Endothelial cell of umbilical vein (primary cell): Measurements from ENCODE around the gene TNS1. TPM values are rescaled to one million over a fixed set of nuclear protein-coding genes. Genes with fewer than 3 reads are reported as not detected.

Source experiments
- BruUV-seq: library from RNA; stranded (reverse); fragments of 400-500 nt; replicated peaks from 2 replicates; lab custom pipeline; 2021; lab: Mats Ljungman, UMichigan
- CTCF ChIA-PET: fragments of 300-600, 350-600 bp; sonication (Branson Sonifier 250); formaldehyde crosslinking; loops from one replicate; lab custom pipeline; 2021; ENCODE audit warnings: antibody characterized with exemption, inconsistent platforms; lab: Charles Lee
- POLR2A ChIA-PET: fragments of 300-600, 350-600 bp; sonication (Branson Sonifier 250); formaldehyde crosslinking; loops from one replicate; lab custom pipeline; 2021; ENCODE audit warnings: antibody characterized with exemption, inconsistent platforms; lab: Charles Lee
- DNase-seq: peaks from one replicate; pipeline ENCODE4 v3.0.0-alpha.2; 2011; ENCODE audit warnings: low read depth, low spot score
- FAIRE-seq: peaks from 2 replicates; lab custom pipeline; 2011; peaks lifted over from hg19 to GRCh38; lab: Jason Lieb, UNC
- H2AFZ ChIP-seq: 2 replicates; pipeline ENCODE4 v1.6.0; 2012; ENCODE audit warnings: low read depth, low read length, control low read depth, inconsistent platforms
- H3K27ac ChIP-seq: 2 replicates; pipeline ENCODE4 v1.5.1; 2011; ENCODE audit warnings: low read depth, mild to moderate bottlenecking, control low read depth, low read length, moderate library complexity; ENCODE audit not compliant: insufficient read depth
- H3K27me3 ChIP-seq, 2 experiments: 2 replicates each; pipeline versions ENCODE4 v1.6.0 to v1.6.1; 2011; ENCODE audit warnings: low read length in 2 of 2, mixed read lengths in 1 of 2; ENCODE audit not compliant: control insufficient read depth in 2 of 2, insufficient read depth in 2 of 2
- H3K36me3 ChIP-seq, 2 experiments: 2 replicates in 1 of 2; 3 replicates in 1 of 2; pipeline ENCODE4 v1.5.1; 2011; ENCODE audit warnings: low read length in 2 of 2, mild to moderate bottlenecking in 1 of 2, moderate library complexity in 1 of 2; ENCODE audit not compliant: control insufficient read depth in 2 of 2, insufficient read depth in 2 of 2; ENCODE audit errors: extremely low read depth in 1 of 2
- H3K4me1 ChIP-seq: 3 replicates; pipeline ENCODE4 v1.5.1; 2011; ENCODE audit warnings: mild to moderate bottlenecking, low read length; ENCODE audit not compliant: control insufficient read depth, insufficient read depth; ENCODE audit errors: extremely low read depth
- H3K4me2 ChIP-seq: 2 replicates; pipeline ENCODE4 v1.6.1; 2011; ENCODE audit warnings: low read length, control low read depth, mixed read lengths; ENCODE audit not compliant: insufficient read depth
- H3K4me3 ChIP-seq, 3 experiments: fragments of 200-600 bp in 1 of 3; sonication (generic), shearing (Covaris generic) in 1 of 3; replicated peaks in 1 of 3; 2 replicates each; pipeline ENCODE4 v1.5.1; 2011 to 2016; ENCODE audit warnings: control low read depth in 3 of 3, low read length in 3 of 3, mild to moderate bottlenecking in 2 of 3, inconsistent platforms in 1 of 3, low read depth in 1 of 3, moderate library complexity in 1 of 3; ENCODE audit not compliant: insufficient read depth in 1 of 3
- H3K79me2 ChIP-seq: 2 replicates; pipeline ENCODE4 v1.6.0; 2012; ENCODE audit warnings: low read length, inconsistent platforms; ENCODE audit not compliant: control insufficient read depth, insufficient read depth
- H3K9ac ChIP-seq: replicated peaks from 2 replicates; pipeline ENCODE3; 2011; ENCODE audit warnings: low read length, control low read depth; ENCODE audit not compliant: insufficient read depth; ENCODE audit errors: extremely low read depth
- H3K9me1 ChIP-seq: replicated peaks from 3 replicates; pipeline ENCODE4 v1.6.0; 2011; ENCODE audit warnings: mild to moderate bottlenecking, low read length; ENCODE audit not compliant: control insufficient read depth, insufficient read depth; ENCODE audit errors: extremely low read depth
- H3K9me3 ChIP-seq: replicated peaks from 2 replicates; pipeline ENCODE4 v1.5.1; 2012; ENCODE audit warnings: low read length, inconsistent platforms; ENCODE audit not compliant: control insufficient read depth, insufficient read depth
- H4K20me1 ChIP-seq: replicated peaks from 2 replicates; pipeline ENCODE3; 2011; ENCODE audit warnings: mild to moderate bottlenecking, low read length; ENCODE audit not compliant: control insufficient read depth, insufficient read depth; ENCODE audit errors: extremely low read depth
- CTCF ChIP-seq, 2 donors: IDR thresholded peaks; 1 replicate in 1 of 2; 2 replicates in 1 of 2; pipeline ENCODE4 v1.5.1; 2011; ENCODE audit warnings: low read length in 2 of 2, mild to moderate bottlenecking in 2 of 2, moderate library complexity in 2 of 2, control low read depth in 1 of 2, inconsistent platforms in 1 of 2, low read depth in 1 of 2; ENCODE audit not compliant: insufficient read depth in 1 of 2; ENCODE audit errors: extremely low read depth in 1 of 2
- EZH2 ChIP-seq: IDR thresholded peaks from 2 replicates; pipeline ENCODE4 v1.6.1; 2012; ENCODE audit warnings: borderline replicate concordance, low read depth, mild to moderate bottlenecking, moderate library complexity, low read length, inconsistent platforms; ENCODE audit not compliant: severe bottlenecking
- FOS ChIP-seq: IDR thresholded peaks from 2 replicates; pipeline ENCODE4 v1.6.1; 2011; ENCODE audit warnings: mild to moderate bottlenecking, low read length, moderate library complexity, borderline replicate concordance; ENCODE audit not compliant: insufficient read depth
- GATA2 ChIP-seq: IDR thresholded peaks from 2 replicates; pipeline ENCODE4 v1.7.0; 2011; ENCODE audit warnings: low read depth, mild to moderate bottlenecking, moderate library complexity, mixed read lengths, low read length; ENCODE audit not compliant: insufficient read length, insufficient read depth
- JUN ChIP-seq: IDR thresholded peaks from 2 replicates; pipeline ENCODE4 v1.6.1; 2011; ENCODE audit warnings: borderline replicate concordance, low read depth; ENCODE audit not compliant: insufficient read length, insufficient read depth
- MAX ChIP-seq: IDR thresholded peaks from 2 replicates; pipeline ENCODE4 v1.6.1; 2011; ENCODE audit not compliant: insufficient read depth, insufficient read length
- MYC ChIP-seq: IDR thresholded peaks from one replicate; pipeline ENCODE4 v1.6.1; 2011; ENCODE audit warnings: mild to moderate bottlenecking, low read depth, low read length
- POLR2A ChIP-seq: IDR thresholded peaks from 2 replicates; pipeline ENCODE4 v1.6.1; 2012; ENCODE audit warnings: low read depth, mild to moderate bottlenecking, control low read depth, low read length
- POLR2AphosphoS5 ChIP-seq: IDR thresholded peaks from 2 replicates; pipeline ENCODE4 v1.6.1; 2012; ENCODE audit warnings: low read depth, mild to moderate bottlenecking, control low read depth, low read length, moderate library complexity; ENCODE audit not compliant: insufficient read depth
- dilution Hi-C: fragments of 300-500 bp; cut with MboI; formaldehyde crosslinking; loops from one replicate; pipeline ENCODE4 v1.15.0; 2019; ENCODE audit warnings: low sequenced_read_pairs; ENCODE audit not compliant: extremely low pct_ligation_motif_present
- intact Hi-C: fragments of 100-400 bp; cut with micrococcal nuclease; formaldehyde crosslinking; loops from one replicate; pipeline ENCODE4 v1.10.0; 2022
- polyA plus RNA-seq, 4 experiments: library from polyadenylated mRNA; depleted of rRNA in 3 of 4; stranded (reverse) in 3 of 4; unstranded in 1 of 4; fragments of >200 nt; gene quantifications; 2 replicates each; pipeline versions ENCODE4 v1.2.1 to v1.2.3, GENCODE V29; 2011 to 2012; ENCODE audit warnings: missing spikeins in 1 of 4
- total RNA-seq: library from RNA; stranded (reverse); gene quantifications from 2 replicates; pipeline ENCODE4 v1.2.3, GENCODE V29; 2021

Gene TNS1
- total and polyA plus RNA-seq, 2 donors (not counting 3 experiments of a cell fraction or from before 2014, with no cell fraction given): 11.0 to 52.1 TPM

- CTCF ChIA-PET: interaction anchor here (1.0 to 3.4 kb wide), 4 partner anchors 17 to 230 kb away, joined by 3 to 13 read pairs (median 8); no protein-coding TSS in a partner anchor
Observed at GRCh38 chr2:218015586-218016521, 13.1 kb upstream of the TNS1 start.

More at GRCh38 chr2:218015586-218016521, 13.1 kb upstream of the TNS1 start:
- dilution Hi-C loops: no loop called here
- intact Hi-C loops: no loop called here
- Histone ChIP-seq H3K4me1 (peaks cover 7% of the 10 kb centered on the region), H2AFZ (no peak overlapping the region), H3K79me2 (no peaks in the 10 kb centered on the region), H3K4me3 (no peak overlapping the region), H3K36me3 (no peaks in the 10 kb centered on the region), H3K9me1 (no peaks in the 10 kb centered on the region), H3K9ac (no peak overlapping the region), H3K4me2 (no peak overlapping the region), H4K20me1 (no peaks in the 10 kb centered on the region), H3K27me3 (no peaks in the 10 kb centered on the region), H3K27ac (no peak overlapping the region), H3K9me3 (no peaks in the 10 kb centered on the region)
- DNase-seq: no peak
- FAIRE-seq: no peak
- BruUV-seq: no TSS peak
- POLR2A ChIA-PET: no interaction called here
- TF ChIP-seq POLR2AphosphoS5: no peak
- no peak for TF ChIP-seq EZH2
- no peak for TF ChIP-seq JUN
- no peak for TF ChIP-seq FOS
- TF ChIP-seq MYC: no peak
- TF ChIP-seq CTCF (IDR thresholded peaks at IDR 0.05; ENCODE audit: extremely low read depth in 1 of 2, insufficient read depth in 1 of 2, low read depth in 1 of 2, low read length in 2 of 2): no peak
- no peak for TF ChIP-seq POLR2A
- no peak for TF ChIP-seq GATA2
- no peak for TF ChIP-seq MAX
